Activated naive CD4-positive, alpha-beta T cell treated with anti-CD3 and anti-CD28 coated beads, Interleukin-2, amount 10 ng/mL, durations not matched to agents 7 days and 5 days (primary cell): ENCODE measurements around the gene NXPH1.
"Not testable (repeated sequence)": the region's sequence is repeated elsewhere in the genome, so short reads cannot be mapped to it uniquely, and the experiment has no call there.

Experiments
- CTCF ChIA-PET: fragments of 350-600 bp; sonication (Branson Sonifier 250); formaldehyde crosslinking; loops from one replicate; lab custom pipeline; 2021; ENCODE audit warnings: antibody characterized with exemption; lab: Charles Lee
- DNase-seq: peaks from one replicate; pipeline ENCODE4 v3.0.0-alpha.2; 2020
- H3K27ac Mint-ChIP-seq: one replicate; pipeline ENCODE4 v1.8.0; 2021; ENCODE audit warnings: mild to moderate bottlenecking, moderate library complexity, mixed read lengths
- H3K27me3 Mint-ChIP-seq: one replicate; pipeline ENCODE4 v1.8.0; 2021; ENCODE audit warnings: mild to moderate bottlenecking, mixed read lengths
- H3K36me3 Mint-ChIP-seq: one replicate; pipeline ENCODE4 v1.8.0; 2021; ENCODE audit warnings: mixed read lengths
- H3K4me1 Mint-ChIP-seq: one replicate; pipeline ENCODE4 v1.8.0; 2021; ENCODE audit warnings: mixed read lengths
- H3K4me3 Mint-ChIP-seq: one replicate; pipeline ENCODE4 v1.8.0; 2021; ENCODE audit warnings: mild to moderate bottlenecking, moderate library complexity, mixed read lengths
- H3K9me3 Mint-ChIP-seq: one replicate; pipeline ENCODE4 v1.8.0; 2021; ENCODE audit warnings: mixed read lengths

The NXPH1 gene

DNA sequence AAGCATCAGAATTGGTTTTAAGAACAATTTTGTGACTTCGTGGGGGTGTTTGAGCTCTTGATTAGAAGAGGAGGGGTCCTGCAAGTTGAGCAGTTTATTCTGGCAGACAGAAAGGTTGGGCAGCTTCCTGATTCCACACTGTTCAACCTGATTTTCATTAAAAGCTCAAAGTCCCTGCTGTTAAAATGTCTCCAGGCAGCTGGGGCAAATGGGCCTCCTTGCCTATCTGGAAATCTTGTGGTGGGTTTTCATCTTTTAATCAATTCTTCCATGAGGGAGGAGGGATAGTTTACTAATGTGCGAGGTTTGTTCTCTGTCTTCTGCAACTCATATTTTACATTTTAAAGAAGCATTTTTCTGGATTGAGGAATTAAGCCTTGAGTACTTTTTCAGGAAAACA lies 276.7 kb downstream of the NXPH1 start:
- DNase-seq = no peak
- Mint-ChIP-seq H3K27ac (no peak overlapping the region), H3K9me3 (no peaks in the 10 kb centered on the region), H3K27me3 (no peaks in the 10 kb centered on the region), H3K4me1 (no peaks in the 10 kb centered on the region), H3K36me3 (no peaks in the 10 kb centered on the region), H3K4me3 (no peak overlapping the region)
- CTCF ChIA-PET = no interaction called here

DNA sequence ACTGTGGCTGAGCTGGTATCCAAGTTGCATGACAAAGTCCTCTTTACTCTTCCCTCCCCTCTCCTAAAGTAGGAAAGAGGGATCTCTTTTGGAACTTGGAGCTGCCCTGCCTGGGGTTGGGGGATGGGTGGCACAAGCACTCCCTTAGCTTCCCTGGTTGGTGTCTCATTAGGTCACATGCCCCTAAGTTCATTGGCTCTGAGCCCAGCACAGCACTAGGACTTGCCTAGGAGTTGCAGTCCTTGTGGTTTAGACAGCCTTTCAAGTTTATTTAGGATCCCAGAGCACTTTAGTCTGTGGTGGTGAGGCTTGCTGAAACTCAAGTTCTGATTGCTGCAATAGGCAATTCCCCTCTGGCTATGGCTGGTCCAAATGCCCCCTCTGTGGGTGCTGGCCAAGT lies 281.4 kb downstream of the NXPH1 start:
- Mint-ChIP-seq H3K4me1 (no peaks in the 10 kb centered on the region), H3K9me3 (no peaks in the 10 kb centered on the region), H3K36me3 (no peaks in the 10 kb centered on the region), H3K27ac (no peak overlapping the region), H3K4me3 (no peak overlapping the region), H3K27me3 (no peaks in the 10 kb centered on the region)
- DNase-seq = no peak
- CTCF ChIA-PET = no interaction called here

DNA sequence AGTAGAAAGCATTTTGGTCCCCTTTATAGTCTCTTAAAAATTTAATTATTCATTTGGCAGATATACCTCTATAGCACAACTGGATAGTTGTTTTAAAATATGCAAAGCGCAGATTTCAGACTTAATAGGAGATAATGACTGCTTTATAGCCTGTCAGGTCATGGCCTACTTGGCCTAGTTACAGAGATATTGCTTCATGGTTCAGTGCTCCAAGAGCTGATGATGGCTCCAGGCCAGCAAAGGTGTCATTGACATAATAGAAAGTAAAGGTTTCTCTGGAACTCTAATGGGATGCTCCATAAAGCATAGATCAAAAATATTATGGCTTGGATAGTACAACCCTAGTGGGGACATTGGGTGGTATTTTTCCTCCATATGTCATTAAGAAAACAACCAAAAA lies 285.7 kb downstream of the NXPH1 start:
- Mint-ChIP-seq H3K27me3 (no peaks in the 10 kb centered on the region), H3K36me3 (no peaks in the 10 kb centered on the region)

DNA sequence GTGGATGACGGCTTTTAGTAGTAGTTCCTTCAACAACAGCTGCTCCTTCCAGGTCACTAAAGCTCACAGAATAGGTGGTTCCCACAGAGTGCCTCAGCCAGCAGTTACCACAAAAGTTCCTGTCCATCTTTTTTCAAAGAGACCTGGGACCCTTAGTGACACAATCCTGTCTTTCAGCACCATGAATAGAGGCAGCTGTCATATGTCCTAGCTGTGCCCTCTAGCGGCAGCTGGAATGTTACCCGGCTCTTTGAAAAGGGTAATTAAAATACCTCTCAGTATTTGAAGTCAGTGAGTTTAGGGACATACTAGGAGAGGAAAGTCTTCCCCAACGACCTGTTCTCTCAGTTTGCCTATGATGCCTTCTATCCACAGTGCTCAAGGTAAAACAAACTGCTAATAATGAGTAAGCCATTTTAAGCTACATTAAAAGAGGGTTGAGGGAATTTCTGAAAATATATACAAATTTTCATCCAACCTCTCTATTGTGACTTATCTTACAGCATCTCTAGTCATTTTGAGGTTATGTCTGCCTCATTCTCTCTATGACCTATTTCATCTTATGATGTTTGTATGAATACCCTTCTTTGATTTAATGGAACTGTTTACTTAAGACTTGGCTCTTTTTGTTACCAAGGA lies 290.8 kb downstream of the NXPH1 start:
- Mint-ChIP-seq H3K4me1 (no peaks in the 10 kb centered on the region), H3K9me3 (no peaks in the 10 kb centered on the region), H3K36me3 (no peaks in the 10 kb centered on the region), H3K27me3 (no peaks in the 10 kb centered on the region), H3K27ac (no peak overlapping the region), H3K4me3 (no peak overlapping the region)
- CTCF ChIA-PET = interaction anchor here (0.9 to 2.2 kb wide), 5 partner anchors 13 to 305 kb away, joined by 3 to 8 read pairs (median 5); no protein-coding TSS in a partner anchor
- peak; percentile 38 for DNase-seq

More for the DNA sequence above, 285.7 kb downstream of the NXPH1 start:
- H3K9me3 Mint-ChIP-seq = no peaks in the 10 kb centered on the region
- CTCF ChIA-PET = no interaction called here
- no peak overlapping the region for H3K27ac Mint-ChIP-seq
- no peaks in the 10 kb centered on the region for H3K4me1 Mint-ChIP-seq
- no peak for DNase-seq
- no peak overlapping the region for H3K4me3 Mint-ChIP-seq

DNA sequence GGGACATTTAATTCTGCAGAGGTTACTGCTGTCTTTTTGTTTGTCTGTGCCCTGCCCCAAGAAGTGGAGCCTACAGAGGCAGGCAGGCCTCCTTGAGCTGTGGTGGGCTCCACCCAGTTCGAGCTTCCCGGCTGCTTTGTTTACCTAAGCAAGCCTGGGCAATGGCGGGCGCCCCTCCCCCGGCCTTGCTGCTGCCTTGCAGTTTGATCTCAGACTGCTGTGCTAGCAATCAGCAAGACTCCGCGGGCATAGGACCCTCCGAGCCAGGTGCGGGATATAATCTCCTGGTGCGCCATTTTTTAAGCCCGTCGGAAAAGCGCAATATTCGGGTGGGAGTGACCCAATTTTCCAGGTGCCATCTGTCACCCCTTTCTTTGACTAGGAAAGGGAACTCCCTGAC lies 298.3 kb downstream of the NXPH1 start:
- H3K27ac Mint-ChIP-seq, CTCF ChIA-PET, H3K4me1 Mint-ChIP-seq, H3K27me3 Mint-ChIP-seq, H3K9me3 Mint-ChIP-seq, DNase-seq, H3K4me3 Mint-ChIP-seq, H3K36me3 Mint-ChIP-seq: not testable (repeated sequence)

DNA sequence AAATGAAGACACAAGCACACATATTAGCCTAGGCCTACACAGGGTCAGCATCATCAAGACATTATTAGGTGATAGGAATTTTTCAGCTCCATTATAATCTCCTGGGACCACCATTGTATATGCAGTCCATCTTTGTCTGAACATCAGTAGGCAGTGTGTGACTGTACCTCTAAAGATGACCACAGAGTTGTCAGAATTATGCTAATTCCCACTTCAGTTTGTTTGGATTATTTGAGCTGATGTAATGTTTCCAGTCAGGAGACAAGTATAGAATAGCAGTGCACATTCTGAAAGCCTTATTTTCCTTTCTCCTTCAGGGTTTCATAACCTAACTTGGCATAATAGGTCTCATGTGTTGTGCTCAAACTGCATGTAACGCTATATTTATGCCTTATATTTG lies 306.4 kb downstream of the NXPH1 start:
- no peak for DNase-seq
- Mint-ChIP-seq H3K4me3 (no peak overlapping the region), H3K27me3 (no peaks in the 10 kb centered on the region), H3K9me3 (peaks cover 2% of the 10 kb centered on the region), H3K36me3 (no peaks in the 10 kb centered on the region), H3K27ac (no peak overlapping the region), H3K4me1 (no peaks in the 10 kb centered on the region)
- CTCF ChIA-PET = no interaction called here

DNA sequence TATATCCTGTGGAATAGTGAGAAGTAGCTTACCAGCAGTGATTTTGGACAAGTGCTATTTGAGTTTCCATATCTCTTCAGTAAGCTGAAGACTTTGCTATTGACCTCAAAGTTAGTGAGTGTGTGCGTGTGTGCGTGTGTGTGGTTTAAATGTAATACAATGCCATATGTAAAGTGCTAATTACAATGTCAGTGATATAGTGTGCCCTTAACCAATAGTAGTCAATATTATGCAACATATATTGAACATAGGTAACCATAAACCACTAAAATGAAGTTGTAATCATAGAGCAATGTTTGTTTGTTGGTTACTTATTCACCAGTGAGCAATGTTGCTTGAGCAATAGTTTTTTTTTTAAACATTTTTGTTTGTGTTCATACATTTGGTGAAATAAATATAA lies 309.4 kb downstream of the NXPH1 start:
- H3K27me3 Mint-ChIP-seq = no peaks in the 10 kb centered on the region
- peaks cover 2% of the 10 kb centered on the region for H3K9me3 Mint-ChIP-seq
- H3K4me3 Mint-ChIP-seq = no peak overlapping the region
- no peaks in the 10 kb centered on the region for H3K36me3 Mint-ChIP-seq
- H3K27ac Mint-ChIP-seq = no peak overlapping the region
- DNase-seq = no peak
- H3K4me1 Mint-ChIP-seq = no peaks in the 10 kb centered on the region
- CTCF ChIA-PET = no interaction called here

DNA sequence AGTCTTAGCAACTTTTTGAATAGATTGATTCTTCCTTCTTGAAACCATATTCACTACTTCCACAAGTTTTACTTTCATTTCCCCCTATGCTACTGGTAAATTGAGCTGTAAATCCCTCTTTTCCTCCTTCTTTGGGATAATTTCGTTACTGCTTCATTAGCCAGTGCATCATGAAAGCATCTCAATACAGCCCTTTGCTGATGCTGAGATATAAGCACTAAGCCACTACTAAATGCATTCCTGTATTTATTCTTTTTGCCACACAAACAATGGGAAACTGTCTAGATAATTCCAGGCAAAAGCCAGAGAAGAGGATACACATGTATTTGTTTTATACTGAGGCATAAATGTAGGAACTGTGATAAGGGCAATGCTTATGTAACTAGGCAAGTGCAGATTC lies 313.9 kb downstream of the NXPH1 start:
- Mint-ChIP-seq H3K36me3 (no peaks in the 10 kb centered on the region), H3K4me3 (no peak overlapping the region), H3K27me3 (no peaks in the 10 kb centered on the region), H3K4me1 (no peaks in the 10 kb centered on the region), H3K9me3 (no peaks in the 10 kb centered on the region), H3K27ac (no peak overlapping the region)
- no peak for DNase-seq
- CTCF ChIA-PET = no interaction called here

DNA sequence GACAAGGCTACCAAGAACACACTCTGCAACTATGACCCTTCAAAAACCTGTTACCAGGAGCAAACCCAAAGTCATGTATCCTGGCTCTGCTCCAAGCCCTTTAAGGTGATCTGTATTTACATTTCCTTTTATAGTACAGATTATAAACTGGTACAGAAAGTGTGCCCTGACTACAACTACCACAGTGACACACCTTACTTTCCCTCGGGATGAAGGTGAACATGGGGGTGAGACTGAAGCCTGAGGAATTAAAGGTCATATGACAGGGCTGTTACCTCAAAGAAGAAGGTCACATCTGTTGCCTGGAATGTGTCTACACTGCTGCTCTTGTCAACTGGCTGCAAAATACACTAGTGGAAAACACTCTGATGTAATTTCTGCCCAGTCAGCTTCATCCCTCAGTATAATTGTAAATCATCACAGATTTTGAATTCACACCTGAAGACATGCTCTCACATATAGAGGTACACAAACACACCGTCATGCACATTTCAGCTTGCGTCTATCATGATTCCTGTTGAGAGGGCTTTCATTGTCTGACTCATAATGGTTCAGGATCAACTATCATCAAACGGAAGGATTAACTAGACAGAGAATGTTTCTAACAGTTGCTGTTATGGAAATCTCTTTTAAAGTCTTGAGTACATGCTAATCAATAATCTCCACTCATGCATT lies 318.3 kb downstream of the NXPH1 start:
- Mint-ChIP-seq H3K36me3 (no peaks in the 10 kb centered on the region), H3K4me1 (no peaks in the 10 kb centered on the region), H3K9me3 (no peaks in the 10 kb centered on the region), H3K4me3 (no peak overlapping the region), H3K27ac (no peak overlapping the region), H3K27me3 (no peaks in the 10 kb centered on the region)
- DNase-seq = no peak
- CTCF ChIA-PET = no interaction called here

DNA sequence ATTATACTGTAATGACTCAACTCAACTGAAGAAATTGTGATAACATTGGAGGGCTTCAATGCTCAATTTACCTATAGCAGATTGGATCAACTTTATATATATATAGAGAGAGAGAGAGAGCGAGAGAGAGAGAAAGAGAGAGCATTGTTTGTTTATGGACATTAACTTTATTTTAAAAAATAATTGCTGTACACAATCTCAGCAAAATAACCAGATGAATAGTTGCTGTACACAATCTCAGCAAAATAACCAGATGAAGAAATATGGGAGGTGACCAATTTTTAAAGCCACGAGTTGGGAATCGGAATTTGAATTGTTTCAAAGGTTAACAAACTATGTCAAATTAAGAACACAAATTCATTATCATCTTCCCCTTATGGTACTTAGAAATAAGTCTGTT lies 319.9 kb downstream of the NXPH1 start:
- Mint-ChIP-seq H3K9me3 (no peaks in the 10 kb centered on the region), H3K27me3 (no peaks in the 10 kb centered on the region), H3K4me3 (no peak overlapping the region), H3K36me3 (no peaks in the 10 kb centered on the region), H3K4me1 (no peaks in the 10 kb centered on the region), H3K27ac (no peak overlapping the region)
- no peak for DNase-seq
- CTCF ChIA-PET = no interaction called here

DNA sequence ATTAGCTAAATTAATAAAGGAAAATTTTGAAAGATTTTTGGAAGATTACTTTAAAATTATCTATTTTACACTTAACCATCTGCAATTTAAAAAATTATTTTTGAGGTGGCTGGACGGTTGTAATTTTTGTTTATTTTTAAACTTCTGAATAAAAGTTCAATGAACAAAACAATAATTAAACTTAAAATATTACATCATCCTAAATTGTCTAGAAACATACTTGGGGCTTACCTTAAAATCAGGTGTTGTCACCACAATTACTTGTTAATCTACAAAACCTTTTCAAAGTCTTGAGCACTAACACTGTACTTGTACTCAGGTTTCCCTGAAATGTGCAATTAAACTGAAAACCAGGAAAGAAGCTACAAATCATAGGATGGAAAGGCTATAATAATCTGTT lies 328.3 kb downstream of the NXPH1 start:
- CTCF ChIA-PET = no interaction called here
- Mint-ChIP-seq H3K27ac (no peak overlapping the region), H3K9me3 (no peaks in the 10 kb centered on the region), H3K36me3 (no peaks in the 10 kb centered on the region), H3K4me3 (no peak overlapping the region), H3K4me1 (no peaks in the 10 kb centered on the region), H3K27me3 (no peaks in the 10 kb centered on the region)
- DNase-seq = no peak

DNA sequence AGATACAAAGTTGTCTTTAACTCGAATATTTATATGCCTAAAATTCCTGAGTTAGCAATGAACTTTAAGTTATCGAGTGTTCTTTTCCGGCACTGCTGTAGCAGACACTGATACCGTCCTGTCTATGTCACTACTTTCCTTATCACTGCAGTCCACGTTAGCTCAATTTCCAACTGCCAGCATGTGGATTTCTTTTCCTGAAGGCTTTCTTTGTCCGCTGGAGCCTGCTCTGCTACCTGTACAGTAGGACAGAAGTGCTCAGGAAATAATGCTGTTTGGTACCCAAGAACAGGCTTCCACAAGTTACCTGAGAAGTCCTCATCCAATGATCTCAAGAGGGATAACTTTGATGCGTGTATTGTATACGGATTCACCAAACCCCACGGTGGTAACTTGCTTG lies 329.4 kb downstream of the NXPH1 start:
- CTCF ChIA-PET = no interaction called here

DNA sequence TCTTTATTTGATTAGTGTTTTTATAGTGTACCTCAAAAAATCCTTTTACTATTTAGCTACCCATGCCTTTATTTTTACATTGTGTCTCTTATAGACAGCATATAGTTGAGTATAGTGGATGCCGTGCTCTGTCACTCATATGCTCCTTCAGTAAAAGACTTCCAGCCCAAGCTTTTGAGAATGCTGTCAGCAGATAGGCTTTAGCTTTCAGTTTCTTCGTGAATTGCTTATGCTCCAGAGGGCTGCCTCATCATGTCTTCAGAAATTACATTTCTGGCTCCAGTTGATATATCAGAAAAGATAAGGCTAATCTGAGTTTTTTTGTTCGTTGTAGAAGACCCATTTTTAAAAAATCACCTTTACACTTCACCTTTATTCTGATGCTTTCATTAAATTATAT lies 332.0 kb downstream of the NXPH1 start:
- Mint-ChIP-seq H3K27me3 (no peaks in the 10 kb centered on the region), H3K27ac (no peak overlapping the region), H3K4me1 (no peaks in the 10 kb centered on the region), H3K9me3 (peaks cover 2% of the 10 kb centered on the region), H3K36me3 (no peaks in the 10 kb centered on the region), H3K4me3 (no peak overlapping the region)
- CTCF ChIA-PET = no interaction called here
- DNase-seq = no peak

More for the DNA sequence above, 329.4 kb downstream of the NXPH1 start:
- Mint-ChIP-seq H3K4me3 (no peak overlapping the region), H3K27me3 (no peaks in the 10 kb centered on the region), H3K27ac (no peak overlapping the region), H3K9me3 (no peaks in the 10 kb centered on the region), H3K36me3 (no peaks in the 10 kb centered on the region), H3K4me1 (no peaks in the 10 kb centered on the region)
- DNase-seq = no peak

DNA sequence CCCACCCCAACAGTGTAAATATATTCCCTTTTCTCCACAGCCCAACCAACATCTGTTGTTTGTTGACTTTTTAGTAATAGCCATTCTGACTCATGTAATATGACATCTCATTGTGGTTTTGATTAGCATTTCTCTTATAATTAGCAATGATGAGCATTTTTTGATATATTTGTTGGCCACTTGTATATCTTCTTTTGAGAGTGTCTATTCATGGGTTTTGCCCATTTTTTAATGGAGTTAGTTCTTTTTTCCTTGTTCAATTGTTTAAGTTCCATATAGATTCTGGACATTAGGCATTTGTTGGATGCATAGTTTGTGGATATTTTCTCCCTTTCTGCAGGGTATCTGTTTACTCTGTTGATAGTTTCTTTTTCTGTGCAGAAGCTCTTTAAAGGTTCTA lies 340.1 kb downstream of the NXPH1 start:
- Mint-ChIP-seq H3K27ac (no peak overlapping the region), H3K9me3 (peaks cover 6% of the 10 kb centered on the region), H3K27me3 (no peaks in the 10 kb centered on the region), H3K4me1 (no peaks in the 10 kb centered on the region), H3K4me3 (no peak overlapping the region), H3K36me3 (no peaks in the 10 kb centered on the region)
- DNase-seq = no peak
- CTCF ChIA-PET = no interaction called here

DNA sequence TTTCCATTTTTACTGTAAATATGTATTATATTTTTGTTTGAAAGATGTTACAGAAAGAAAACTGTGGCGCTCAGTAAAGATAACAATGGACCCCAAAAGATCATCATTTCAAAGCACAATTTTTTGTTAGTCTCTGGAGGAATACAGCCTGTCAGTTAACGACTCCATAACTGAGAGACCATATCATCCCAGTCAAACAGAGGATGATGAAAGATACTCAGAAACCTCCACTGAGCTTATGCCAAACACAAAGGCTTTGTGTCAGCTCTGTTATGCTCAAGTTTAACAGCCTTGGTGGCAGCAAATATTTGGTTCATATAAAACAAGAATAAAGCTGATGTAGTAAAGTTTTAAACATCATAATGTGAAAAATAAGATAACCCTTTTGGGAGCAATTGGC lies 345.1 kb downstream of the NXPH1 start:
- no peak overlapping the region for H3K4me3 Mint-ChIP-seq
- no peak for DNase-seq
- H3K36me3 Mint-ChIP-seq = no peaks in the 10 kb centered on the region
- H3K9me3 Mint-ChIP-seq = peaks cover 3% of the 10 kb centered on the region
- CTCF ChIA-PET = no interaction called here
- no peaks in the 10 kb centered on the region for H3K27me3 Mint-ChIP-seq
- no peaks in the 10 kb centered on the region for H3K4me1 Mint-ChIP-seq
- no peak overlapping the region for H3K27ac Mint-ChIP-seq
